Putamen (tissue), 1 donor: ENCODE measurements around the gene POLRMT.
"Not testable (repeated sequence)": the region's sequence is repeated elsewhere in the genome, so short reads cannot be mapped to it uniquely, and the experiment has no call there.

ENCODE experiments used
- DNase-seq: peaks from one replicate; pipeline ENCODE4 v3.0.0-alpha.2; 2016; ENCODE audit warnings: low spot score

POLRMT gene

DNA sequence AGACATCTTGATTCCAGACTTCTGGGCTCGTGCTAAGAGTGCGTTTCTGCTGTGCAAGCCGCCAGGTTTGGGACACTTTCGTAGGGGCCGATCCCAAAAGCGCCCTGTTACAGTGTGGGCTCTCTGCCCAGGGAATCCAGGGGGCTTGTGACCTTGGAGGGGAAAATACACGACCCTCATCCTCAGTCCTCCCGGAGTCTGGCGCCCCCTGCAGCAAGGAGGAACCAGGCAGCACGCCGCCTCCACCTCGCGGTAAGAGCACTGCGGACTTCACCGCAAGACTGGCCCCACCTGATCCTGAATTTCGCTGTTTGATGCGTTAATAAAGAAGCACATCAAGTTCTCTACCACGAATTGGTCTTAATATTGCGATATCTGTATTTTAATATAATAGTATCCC lies 5.2 kb downstream of the POLRMT start:
- DNase-seq = no peak

GRCh38 chr19:626566-626965 lies 6.8 kb downstream of the POLRMT start:
- not testable (repeated sequence) for DNase-seq

GRCh38 chr19:625257-625656 lies 8.1 kb downstream of the POLRMT start:
- no peak for DNase-seq

DNA sequence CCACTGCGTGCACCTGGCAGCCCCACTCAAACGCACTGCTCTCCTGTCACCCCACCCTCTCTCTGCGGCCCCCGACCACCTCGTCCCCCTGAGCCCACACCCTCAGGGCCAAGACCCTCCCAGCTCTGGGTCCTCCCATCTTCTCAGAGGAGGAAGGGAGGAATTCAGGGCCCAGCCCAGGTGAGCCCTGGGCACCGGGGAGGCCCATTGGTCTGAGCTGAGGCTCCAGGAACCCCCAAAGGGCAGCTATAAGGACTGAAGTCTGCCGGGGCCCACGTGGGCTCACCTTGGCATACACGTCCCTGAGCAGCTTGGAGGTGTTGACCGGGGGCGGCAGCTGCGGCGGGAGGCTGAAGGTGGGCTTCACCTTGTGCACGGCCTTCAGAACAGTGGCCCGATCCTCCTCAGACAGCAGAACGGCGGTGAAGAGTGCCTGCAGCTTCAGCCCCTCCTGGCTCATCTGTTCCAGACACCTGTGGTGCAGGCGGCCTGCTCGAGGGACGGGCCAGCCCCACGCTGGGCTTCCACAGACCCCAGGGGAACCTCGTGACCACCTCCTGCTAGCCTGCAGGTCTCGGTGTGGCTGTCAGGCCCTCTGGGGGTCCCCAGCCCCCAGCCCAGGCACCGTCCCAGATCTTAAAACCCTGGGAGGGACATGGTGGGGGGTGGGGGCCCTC lies 8.8 kb downstream of the POLRMT start:
- DNase-seq = no peak

DNA sequence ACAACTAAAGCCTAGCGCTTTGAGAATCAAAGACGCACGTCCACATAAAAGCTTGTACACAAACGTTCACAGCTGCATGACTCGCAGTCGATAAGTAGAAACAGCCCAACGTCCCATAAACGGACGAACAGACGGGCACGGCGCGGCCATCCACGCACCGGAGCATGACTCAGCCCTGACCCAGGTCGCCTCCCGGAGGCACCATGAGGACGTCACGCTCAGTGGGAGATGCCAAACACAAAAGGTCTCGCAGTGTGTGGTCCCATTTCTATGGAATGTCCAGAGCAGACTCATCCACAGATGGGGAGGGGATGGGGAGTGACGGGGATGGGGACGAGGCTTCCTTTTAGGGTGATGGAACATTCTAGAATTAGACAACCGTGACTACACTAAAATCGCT lies 9.4 kb downstream of the POLRMT start:
- no peak for DNase-seq

DNA sequence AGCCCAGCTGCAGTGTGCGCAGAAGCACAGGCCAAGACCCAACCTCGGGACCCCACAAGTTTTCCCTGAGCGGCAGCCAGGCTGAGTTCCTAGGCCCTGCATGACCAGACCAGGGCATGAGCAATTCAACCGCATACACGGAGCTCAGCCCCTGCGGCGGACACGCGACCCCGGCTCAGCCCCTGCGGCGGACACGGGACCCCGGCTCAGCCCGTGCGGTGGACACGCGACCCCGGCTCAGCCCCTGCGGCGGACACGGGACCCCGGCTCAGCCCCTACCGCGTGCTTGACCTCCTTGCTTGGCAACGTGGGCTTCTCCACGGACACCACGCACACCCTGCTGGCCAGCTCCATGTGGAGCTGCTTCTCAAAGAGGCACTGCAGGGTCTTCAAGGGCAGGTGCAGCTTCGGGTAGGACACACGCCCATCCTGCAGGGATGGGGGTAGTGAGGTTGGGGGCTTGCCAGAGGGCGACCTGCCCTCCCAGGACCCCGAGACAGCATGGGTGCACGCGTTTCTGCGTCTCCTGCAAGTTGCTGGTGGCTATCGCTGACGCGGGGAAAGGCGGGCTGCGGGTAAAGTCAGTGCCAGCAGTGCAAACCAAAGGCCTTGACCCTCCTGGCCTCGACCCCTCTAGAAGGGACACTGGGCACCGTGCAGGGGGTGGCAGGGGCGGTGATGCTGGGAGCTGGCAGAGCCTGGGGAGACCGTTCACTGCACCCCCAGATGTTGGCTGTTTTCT lies 10.0 kb downstream of the POLRMT start:
- no peak for DNase-seq

- DNase-seq = no peak
Measured at GRCh38 chr19:622666-623065, 10.7 kb downstream of the POLRMT start.

DNA sequence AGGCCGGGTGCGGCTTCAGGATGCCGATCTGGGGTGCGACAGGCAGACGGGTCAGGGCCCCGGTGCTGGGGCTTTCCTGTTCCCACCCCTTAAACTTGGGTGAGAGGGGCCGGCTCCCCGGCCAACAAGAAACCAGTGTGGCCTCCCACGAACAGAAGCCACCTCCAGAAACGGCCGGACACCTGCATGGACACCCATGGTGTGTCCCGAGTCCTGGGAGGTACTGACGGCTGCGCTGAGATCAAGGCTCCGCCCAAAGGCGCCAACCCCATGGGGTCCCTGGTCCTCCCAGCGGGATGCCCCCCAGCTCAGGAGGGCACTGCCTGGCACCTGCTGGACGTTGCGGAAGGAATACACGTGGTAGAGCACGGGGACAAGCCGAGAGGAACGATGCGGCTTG lies 11.5 kb downstream of the POLRMT start:
- DNase-seq = no peak

DNA sequence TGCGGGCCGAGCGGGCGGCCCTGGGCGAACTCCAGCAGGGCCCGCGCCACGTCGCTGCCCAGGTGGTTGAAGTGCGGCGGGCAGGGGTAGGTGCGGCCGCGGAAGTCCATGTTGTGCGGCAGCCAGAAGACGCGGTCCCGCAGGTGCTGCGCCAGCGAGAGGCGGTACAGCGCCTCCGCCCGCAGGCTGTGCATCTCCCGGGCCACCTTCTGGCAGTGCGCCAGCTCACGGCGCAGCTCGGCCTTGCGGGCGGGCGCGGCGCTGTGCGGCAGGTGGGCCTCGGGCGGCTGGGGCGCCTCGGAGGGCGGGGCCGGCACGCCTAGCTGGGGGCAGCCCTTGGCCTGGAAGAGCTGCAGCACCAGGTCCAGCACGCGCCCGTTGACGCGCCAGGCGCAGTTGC lies 12.1 kb downstream of the POLRMT start:
- not testable (repeated sequence) for DNase-seq

DNA sequence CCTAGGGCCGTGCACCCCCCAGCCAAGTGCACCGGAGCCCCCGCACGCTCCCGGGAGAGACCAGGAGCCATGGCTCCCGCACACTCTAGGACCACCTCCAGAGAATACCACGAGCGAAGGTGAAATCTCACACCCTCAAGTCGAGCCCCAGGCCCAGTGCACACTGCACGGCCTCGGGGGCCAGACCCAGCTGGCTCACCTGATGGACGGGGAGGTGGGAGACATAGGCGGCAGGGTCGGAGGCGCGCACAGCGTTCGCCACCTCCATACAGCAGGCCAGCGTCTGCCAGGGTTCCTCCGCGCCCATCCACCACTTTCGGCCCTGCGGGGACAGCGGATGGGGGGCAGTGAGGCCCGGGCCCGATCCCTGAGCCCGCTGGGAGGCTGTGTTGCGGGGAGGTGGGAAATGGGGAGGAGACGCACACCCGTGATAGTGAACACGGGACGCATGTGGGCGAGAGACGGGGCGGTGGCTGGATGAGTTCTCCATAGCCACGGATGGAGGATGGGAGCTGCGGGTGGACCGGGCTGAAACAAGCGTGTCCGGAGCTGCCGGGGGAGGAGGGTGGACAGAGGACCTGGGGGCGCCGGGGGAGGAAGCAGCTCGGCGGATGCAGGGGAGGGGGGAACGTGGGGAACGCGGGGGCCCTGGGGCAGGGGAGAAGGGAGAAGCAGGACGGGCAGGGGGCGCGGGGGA lies 13.0 kb downstream of the POLRMT start:
- no peak for DNase-seq

- DNase-seq = no peak
Measured at GRCh38 chr19:619286-620002, 13.9 kb downstream of the POLRMT start.

GRCh38 chr19:618674-619285 lies 14.6 kb downstream of the POLRMT start:
- no peak for DNase-seq

- no peak for DNase-seq
Measured at GRCh38 chr19:618247-618619, 15.1 kb downstream of the POLRMT start.

DNA sequence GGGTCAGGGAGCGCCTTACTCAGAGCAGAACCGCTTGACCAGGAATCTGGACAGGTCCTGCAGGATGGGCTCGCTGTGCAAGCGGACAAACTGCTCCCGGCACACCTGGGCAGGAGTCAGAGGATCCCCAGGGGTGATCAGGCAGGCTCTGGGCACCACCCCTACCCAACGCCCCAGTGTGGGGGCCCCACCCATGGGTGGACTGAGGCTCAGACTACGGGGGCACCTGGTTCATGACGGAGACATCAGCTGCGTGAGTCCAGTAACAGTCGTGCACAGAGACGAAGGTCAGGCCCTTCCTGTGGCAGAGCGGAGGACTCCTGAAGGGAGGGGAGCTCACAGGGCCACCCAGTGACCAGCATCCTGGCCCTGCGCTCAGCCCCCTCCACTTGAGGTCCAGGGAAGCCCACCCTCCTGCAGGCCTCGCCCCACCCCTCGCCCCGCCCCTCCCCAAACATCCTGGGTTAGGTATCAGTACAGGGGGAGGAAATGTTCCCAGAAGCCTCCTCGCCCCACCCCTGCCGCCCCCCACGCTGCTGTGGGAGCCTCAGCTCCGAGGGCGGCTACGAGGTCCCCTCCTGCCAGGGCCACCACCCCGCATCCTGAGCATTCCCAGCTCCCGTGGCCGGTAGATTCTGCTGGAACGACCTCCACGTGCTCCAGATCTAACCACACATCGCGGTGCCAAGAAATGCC lies 15.6 kb downstream of the POLRMT start:
- DNase-seq = no peak

GRCh38 chr19:616747-617526 lies 16.4 kb downstream of the POLRMT start:
- DNase-seq = no peak

GRCh38 chr19:616062-616700 lies 17.2 kb downstream of the POLRMT start:
- no peak for DNase-seq

- DNase-seq = peak; percentile 66
Measured at GRCh38 chr19:615619-616018, 17.7 kb downstream of the POLRMT start.

DNA sequence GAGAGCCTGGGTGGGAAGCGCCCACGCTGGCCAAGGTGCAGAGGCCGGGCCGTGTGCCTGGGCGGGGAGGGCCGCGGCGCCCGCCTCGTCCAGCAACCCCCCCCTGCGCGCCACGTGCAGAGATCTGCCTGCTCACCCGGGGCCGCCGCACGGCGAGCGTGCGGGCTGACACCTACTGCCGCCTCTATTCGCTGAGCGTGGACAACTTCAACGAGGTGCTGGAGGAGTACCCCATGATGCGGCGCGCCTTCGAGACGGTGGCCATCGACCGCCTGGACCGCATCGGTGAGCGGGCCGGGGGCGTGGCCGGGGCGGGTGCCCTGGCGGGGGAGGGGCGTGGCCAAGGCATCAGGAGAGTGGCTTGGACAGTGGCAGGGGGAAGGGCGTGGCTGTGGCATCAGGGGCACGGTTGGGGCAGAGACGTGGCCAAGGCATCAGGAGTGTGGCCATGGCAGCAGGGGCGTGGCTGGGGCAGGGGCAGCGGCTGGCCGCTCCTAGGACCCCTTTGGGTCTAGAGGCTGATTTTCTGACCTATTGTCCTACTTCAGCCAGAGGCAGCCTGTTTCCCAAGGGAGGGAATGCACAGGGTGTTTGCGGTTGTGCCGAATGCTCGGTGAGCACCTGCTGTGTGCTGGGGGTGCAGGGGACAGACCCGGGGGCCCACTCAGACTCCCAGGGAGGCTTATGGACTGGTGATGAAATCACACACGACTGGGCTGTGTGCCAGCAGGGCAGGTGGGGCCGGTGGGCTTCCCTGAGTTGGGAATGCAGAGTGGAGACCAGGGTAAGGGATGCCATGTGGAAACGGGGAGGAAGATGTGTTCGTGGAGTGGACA lies 19.4 kb downstream of the POLRMT start:
- no peak for DNase-seq

DNA sequence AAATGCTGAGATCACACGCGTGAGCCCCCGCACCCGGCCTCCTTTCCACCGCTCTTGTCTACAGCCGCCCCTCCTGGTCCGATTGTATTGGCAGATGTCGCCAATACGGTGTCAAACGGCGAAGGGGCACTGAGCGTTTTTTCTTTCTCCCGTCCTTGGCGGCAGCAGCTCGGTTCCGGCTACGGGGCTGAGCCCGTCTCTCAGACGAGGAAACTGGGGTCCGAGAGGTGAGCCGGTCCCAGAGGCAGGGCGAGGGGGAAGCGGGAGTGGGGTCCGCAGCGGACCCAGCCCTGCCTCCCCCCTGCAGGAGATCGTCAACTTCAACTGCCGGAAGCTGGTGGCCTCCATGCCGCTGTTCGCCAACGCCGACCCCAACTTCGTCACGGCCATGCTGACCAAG lies 20.4 kb downstream of the POLRMT start:
- no peak for DNase-seq
